AG04449 (cell line): ENCODE results near the gene GABRB3.

Experiments
- CTCF ChIA-PET: fragments of 350-600 bp; formaldehyde crosslinking; extraction: SDS; loops from one replicate; lab custom pipeline; 2021; ENCODE audit warnings: antibody characterized with exemption; lab: Yijun Ruan, JAX
- POLR2A ChIA-PET: fragments of 400-600, 350-600 bp; formaldehyde crosslinking; extraction: SDS; loops from one replicate; lab custom pipeline; 2020; ENCODE audit warnings: antibody characterized with exemption, inconsistent platforms; lab: Yijun Ruan, JAX
- DNase-seq: peaks from one replicate; pipeline ENCODE4 v3.0.0-alpha.2; 2010; ENCODE audit warnings: low read depth, low spot score
- H3K4me3 ChIP-seq: 2 replicates; pipeline ENCODE4 v1.5.1; 2011; ENCODE audit warnings: low read depth, mild to moderate bottlenecking, control low read depth, low read length
- CTCF ChIP-seq: IDR thresholded peaks from one replicate; pipeline ENCODE4 v1.5.1; 2011; ENCODE audit warnings: mild to moderate bottlenecking, moderate library complexity, low read length, control low read depth, inconsistent platforms; ENCODE audit not compliant: insufficient read depth; ENCODE audit errors: missing control alignments

Gene GABRB3

GRCh38 chr15:26771168-26771567, 1.7 kb downstream of the GABRB3 start:
- ChIA-PET POLR2A (no interaction called here), CTCF (no interaction called here)
- no peak for TF ChIP-seq CTCF
- DNase-seq: no peak
- H3K4me3 ChIP-seq: no peak overlapping the region

GRCh38 chr15:26767169-26767670, 5.6 kb downstream of the GABRB3 start:
- DNase-seq: no peak
- TF ChIP-seq CTCF: no peak
- H3K4me3 ChIP-seq: no peak overlapping the region
- ChIA-PET POLR2A (no interaction called here), CTCF (no interaction called here)

GRCh38 chr15:26766262-26766661, 6.6 kb downstream of the GABRB3 start:
- POLR2A ChIA-PET: no interaction called here
- CTCF ChIA-PET: interaction anchor here (1.6 kb wide), 1 partner anchor 14 kb away, joined by 3 read pairs; no protein-coding TSS in a partner anchor
- H3K4me3 ChIP-seq: no peak overlapping the region
- no peak for TF ChIP-seq CTCF
- DNase-seq: no peak

- CTCF ChIA-PET: no interaction called here
Observed at GRCh38 chr15:26759986-26760385, 12.9 kb downstream of the GABRB3 start.

GRCh38 chr15:26758079-26758478, 14.8 kb downstream of the GABRB3 start:
- no peak overlapping the region for H3K4me3 ChIP-seq
- POLR2A ChIA-PET: no interaction called here
- DNase-seq: no peak
- CTCF ChIA-PET: no interaction called here
- no peak for TF ChIP-seq CTCF

More at GRCh38 chr15:26759986-26760385, 12.9 kb downstream of the GABRB3 start:
- no peak for DNase-seq
- TF ChIP-seq CTCF: no peak
- no peak overlapping the region for H3K4me3 ChIP-seq
- POLR2A ChIA-PET: no interaction called here

GRCh38 chr15:26757141-26757540, 15.7 kb downstream of the GABRB3 start:
- ChIA-PET POLR2A (no interaction called here), CTCF (no interaction called here)
- no peak overlapping the region for H3K4me3 ChIP-seq
- TF ChIP-seq CTCF: no peak
- DNase-seq: no peak
